OCI-LY7 (cell line): Measurements from ENCODE around the gene CHAMP1. TPM values are rescaled to one million over a fixed set of nuclear protein-coding genes. Genes with fewer than 3 reads are reported as not detected.

ENCODE experiments used
- BruUV-seq: library from RNA; stranded (reverse); fragments of 400-500 nt; replicated peaks from 2 replicates; lab custom pipeline; 2021; lab: Mats Ljungman, UMichigan
- CTCF ChIA-PET: fragments of 300-600 bp; sonication (Branson Sonifier 250); formaldehyde crosslinking; loops from one replicate; lab custom pipeline; 2022; ENCODE audit warnings: antibody characterized with exemption; ENCODE audit not compliant: unreplicated experiment; lab: Charles Lee
- POLR2A ChIA-PET: fragments of 300-600 bp; sonication (Branson Sonifier 250); formaldehyde crosslinking; loops from one replicate; lab custom pipeline; 2022; ENCODE audit warnings: antibody characterized with exemption; lab: Charles Lee
- DNase-seq: peaks from one replicate; pipeline ENCODE4 v3.0.0-alpha.2; 2015; ENCODE audit warnings: low spot score
- H2AFZ ChIP-seq: fragments of 200-600 bp; sonication (generic), shearing (Covaris generic); 2 replicates; pipeline ENCODE4 v1.6.1; 2014; ENCODE audit warnings: mild to moderate bottlenecking, antibody characterized with exemption, low read length, moderate library complexity
- H3K27ac ChIP-seq: fragments of 200-600 bp; sonication (generic); 2 replicates; pipeline ENCODE4 v1.5.1; 2014; ENCODE audit warnings: mixed run types, low read depth, mild to moderate bottlenecking, moderate library complexity, low read length, inconsistent platforms; ENCODE audit not compliant: poor library complexity, severe bottlenecking
- H3K36me3 ChIP-seq: fragments of 200-600 bp; sonication (generic); 2 replicates; pipeline ENCODE4 v1.6.1; 2014; ENCODE audit warnings: mild to moderate bottlenecking, antibody characterized with exemption, low read length, moderate library complexity, mixed read lengths; ENCODE audit not compliant: insufficient read depth
- H3K4me1 ChIP-seq: fragments of 200-600 bp; sonication (generic); 2 replicates; pipeline ENCODE4 v1.5.1; 2014; ENCODE audit warnings: mild to moderate bottlenecking, low read length; ENCODE audit not compliant: insufficient read depth, poor library complexity, severe bottlenecking
- H3K4me2 ChIP-seq: fragments of 200-600 bp; sonication (generic); 2 replicates; pipeline ENCODE4 v1.6.1; 2014; ENCODE audit warnings: mild to moderate bottlenecking, low read length
- H3K4me3 ChIP-seq: fragments of 200-600 bp; sonication (generic); 2 replicates; pipeline ENCODE4 v1.5.1; 2014; ENCODE audit warnings: mild to moderate bottlenecking, low read depth, low read length; ENCODE audit not compliant: poor library complexity, severe bottlenecking
- H3K79me2 ChIP-seq: fragments of 200-600 bp; sonication (generic); 2 replicates; pipeline ENCODE4 v1.6.1; 2016; ENCODE audit warnings: low read depth, mild to moderate bottlenecking, low read length, moderate library complexity, mixed read lengths; ENCODE audit not compliant: insufficient read depth
- H3K9me2 ChIP-seq: fragments of 200-600 bp; sonication (generic); 2 replicates; pipeline ENCODE4 v1.6.1; 2016; ENCODE audit warnings: mild to moderate bottlenecking, low read length, mixed read lengths; ENCODE audit not compliant: insufficient read depth
- H3K9me3 ChIP-seq: fragments of 200-600 bp; sonication (generic); 2 replicates; pipeline ENCODE4 v1.6.1; 2014; ENCODE audit warnings: mild to moderate bottlenecking, mixed run types, low read length, mixed read lengths
- H4K20me1 ChIP-seq: fragments of 200-600 bp; sonication (generic); 2 replicates; pipeline ENCODE4 v1.6.1; 2014; ENCODE audit warnings: mild to moderate bottlenecking, antibody characterized with exemption, low read length, moderate library complexity, mixed read lengths; ENCODE audit not compliant: insufficient read depth
- CTCF ChIP-seq: fragments of 200-600 bp; sonication (generic); conservative IDR thresholded peaks from 2 replicates; pipeline ENCODE4 v1.5.1; 2014; ENCODE audit warnings: mild to moderate bottlenecking, antibody characterized with exemption, low read length, moderate library complexity, mixed read lengths
- EZH2phosphoT487 ChIP-seq: fragments of 200-600 bp; sonication (generic); IDR thresholded peaks from 2 replicates; pipeline ENCODE4 v1.6.1; 2018; ENCODE audit warnings: low read depth, borderline replicate concordance, mild to moderate bottlenecking, mixed run types, antibody characterized with exemption, low read length, moderate library complexity, mixed read lengths
- intact Hi-C: fragments of 100-400 bp; cut with micrococcal nuclease; formaldehyde crosslinking; loops from one replicate; pipeline ENCODE4 v1.10.0; 2022; ENCODE audit not compliant: unreplicated experiment
- total RNA-seq, 2 experiments: library from RNA; depleted of rRNA in 1 of 2; stranded (reverse); fragments of >200 nt in 1 of 2; shearing (Covaris generic) in 1 of 2; gene quantifications; 2 replicates each; pipeline ENCODE4 v1.2.3, GENCODE V29; 2014 to 2022

Gene CHAMP1
- total RNA-seq, 2 experiments from 2014 or later, result 13.6 to 37.9 TPM

- H3K4me3 ChIP-seq, result no peak overlapping the region
- no peak overlapping the region for H3K27ac ChIP-seq
- CTCF ChIA-PET, result no interaction called here
- H3K4me1 ChIP-seq, result peaks cover 28% of the 10 kb centered on the region
- no peak overlapping the region for H2AFZ ChIP-seq
- POLR2A ChIA-PET, result interaction anchor here (0.7 to 1.6 kb wide), 2 partner anchors 106 to 228 kb away, joined by 3 to 5 read pairs; no protein-coding TSS in a partner anchor
- H4K20me1 ChIP-seq, result no peaks in the 10 kb centered on the region
- BruUV-seq, result no TSS peak
- no peak for DNase-seq
- H3K79me2 ChIP-seq, result 0 out of 2 replicates have a peak, but pooled peaks cover 7% of the 10 kb centered on the region
- H3K36me3 ChIP-seq, result peaks cover 89% of the 10 kb centered on the region
- no peak overlapping the region for H3K4me2 ChIP-seq
- H3K9me3 ChIP-seq, result no peaks in the 10 kb centered on the region
- intact Hi-C loops, result no loop called here
- no peaks in the 10 kb centered on the region for H3K9me2 ChIP-seq
- no peak for TF ChIP-seq CTCF
- TF ChIP-seq EZH2phosphoT487, result no peak
Measured at GRCh38 chr13:114266241-114266640, 48.1 kb upstream of the CHAMP1 start.

DNA sequence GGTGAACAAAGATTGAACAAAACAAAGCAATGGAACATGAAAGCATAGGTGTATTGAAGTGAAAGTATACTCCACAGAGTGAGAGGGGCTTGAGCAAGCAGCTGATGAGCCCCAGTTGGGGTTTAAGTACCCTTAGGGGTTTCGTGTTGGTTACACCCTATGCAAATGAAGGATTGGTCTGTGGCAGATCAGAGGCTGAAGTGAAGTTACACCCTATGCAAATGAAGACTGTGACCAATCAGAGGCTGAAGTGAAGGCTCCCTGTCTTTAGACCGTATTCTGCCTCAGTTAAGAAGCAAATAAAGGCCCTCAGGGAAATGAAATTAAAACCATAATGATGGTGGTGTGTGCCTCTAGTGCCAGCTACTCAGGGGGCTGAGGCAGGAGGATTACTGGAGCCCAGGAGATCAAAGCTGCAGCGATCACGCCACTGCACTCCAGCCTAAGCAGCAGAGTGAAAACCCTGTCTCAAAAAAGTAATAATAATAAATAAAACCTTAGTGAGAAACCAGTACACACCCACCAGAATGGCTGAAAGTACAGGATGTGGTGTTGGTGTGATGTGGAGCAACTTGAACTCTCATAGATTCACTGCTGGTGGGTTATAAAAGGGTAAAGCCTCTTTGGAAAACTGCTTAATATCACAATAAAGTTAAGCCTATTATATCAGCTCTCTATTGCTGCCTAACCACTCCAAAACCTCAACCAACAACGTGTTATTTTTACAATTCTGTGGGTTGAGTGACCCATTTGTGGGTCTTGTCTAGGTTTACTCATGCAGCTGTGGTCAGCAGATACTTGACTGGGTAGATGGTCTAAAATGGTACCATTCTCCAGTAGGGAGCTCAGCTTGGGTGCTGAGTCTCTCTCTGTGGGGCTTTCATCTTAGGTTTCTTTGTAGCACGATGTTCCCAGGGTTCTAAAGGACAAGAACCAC, 45.7 kb upstream of the CHAMP1 start:
- DNase-seq, result no peak
- intact Hi-C loops, result no loop called here
- H3K9me2 ChIP-seq, result no peaks in the 10 kb centered on the region
- no peak overlapping the region for H2AFZ ChIP-seq
- ChIA-PET POLR2A (no interaction called here), CTCF (no interaction called here)
- H3K4me3 ChIP-seq, result no peak overlapping the region
- H3K27ac ChIP-seq, result no peak overlapping the region
- BruUV-seq, result no TSS peak
- no peak overlapping the region for H3K4me2 ChIP-seq
- TF ChIP-seq EZH2phosphoT487 (no peak), CTCF (no peak)
- no peaks in the 10 kb centered on the region for H3K9me3 ChIP-seq
- H3K36me3 ChIP-seq, result peaks cover 84% of the 10 kb centered on the region
- H4K20me1 ChIP-seq, result no peaks in the 10 kb centered on the region
- peaks cover 5% of the 10 kb centered on the region for H3K4me1 ChIP-seq
- no peaks in the 10 kb centered on the region for H3K79me2 ChIP-seq

GRCh38 chr13:114269281-114269770, 45.0 kb upstream of the CHAMP1 start:
- intact Hi-C loops, result no loop called here
- no peak for DNase-seq
- no peak overlapping the region for H3K4me3 ChIP-seq
- no peak overlapping the region for H2AFZ ChIP-seq
- ChIA-PET POLR2A (interaction anchor here (1.2 kb wide), 1 partner anchor 11 kb away, joined by 3 read pairs; no protein-coding TSS in a partner anchor), CTCF (no interaction called here)
- no peaks in the 10 kb centered on the region for H3K79me2 ChIP-seq
- BruUV-seq, result no TSS peak
- H3K9me3 ChIP-seq, result no peaks in the 10 kb centered on the region
- no peak overlapping the region for H3K4me2 ChIP-seq
- no peaks in the 10 kb centered on the region for H3K4me1 ChIP-seq
- no peaks in the 10 kb centered on the region for H4K20me1 ChIP-seq
- no peak overlapping the region for H3K27ac ChIP-seq
- TF ChIP-seq CTCF, result no peak
- peaks cover 81% of the 10 kb centered on the region for H3K36me3 ChIP-seq
- no peaks in the 10 kb centered on the region for H3K9me2 ChIP-seq
